KMS-11 (cell line): ENCODE data around the gene FAM186B.

ENCODE experiments used
- H2AFZ ChIP-seq: fragments of 200-600 bp; sonication (generic); 2 replicates; pipeline ENCODE4 v1.6.1; 2016; ENCODE audit warnings: antibody characterized with exemption, mixed run types, low read depth
- H3K27ac ChIP-seq: fragments of 200-600 bp; sonication (generic); 2 replicates; pipeline ENCODE4 v1.6.1; 2016; ENCODE audit warnings: mild to moderate bottlenecking, mixed run types
- H3K27me3 ChIP-seq: fragments of 200-600 bp; sonication (generic); 2 replicates; pipeline ENCODE4 v1.6.1; 2017; ENCODE audit warnings: mild to moderate bottlenecking, low read depth, mixed run types, moderate library complexity; ENCODE audit not compliant: insufficient read depth
- H3K36me3 ChIP-seq: fragments of 200-600 bp; sonication (generic); 2 replicates; pipeline ENCODE4 v1.6.1; 2017; ENCODE audit warnings: mild to moderate bottlenecking, mixed run types; ENCODE audit not compliant: insufficient read depth
- H3K4me1 ChIP-seq: fragments of 200-600 bp; sonication (generic); 2 replicates; pipeline ENCODE4 v1.6.1; 2016; ENCODE audit warnings: mild to moderate bottlenecking, low read depth, mixed run types; ENCODE audit not compliant: poor library complexity, severe bottlenecking
- H3K4me2 ChIP-seq: fragments of 200-600 bp; sonication (generic); 2 replicates; pipeline ENCODE4 v1.7.0; 2016; ENCODE audit warnings: mild to moderate bottlenecking, mixed run types
- H3K4me3 ChIP-seq: fragments of 200-600 bp; sonication (generic); IDR thresholded peaks from 2 replicates; pipeline ENCODE4 v1.6.1; 2017; ENCODE audit warnings: low read depth, low read length, mixed read lengths; ENCODE audit not compliant: insufficient read depth
- H3K79me2 ChIP-seq: fragments of 200-600 bp; sonication (generic); 2 replicates; pipeline ENCODE4 v1.6.1; 2016; ENCODE audit warnings: low read depth, mixed run types; ENCODE audit not compliant: insufficient read depth
- H3K9ac ChIP-seq: fragments of 200-600 bp; sonication (generic); 2 replicates; pipeline ENCODE4 v1.6.1; 2016; ENCODE audit warnings: mild to moderate bottlenecking, mixed run types
- H4K20me1 ChIP-seq: fragments of 200-600 bp; sonication (generic); 2 replicates; pipeline ENCODE4 v1.6.1; 2016; ENCODE audit warnings: mild to moderate bottlenecking, mixed run types; ENCODE audit not compliant: insufficient read depth
- CTCF ChIP-seq: fragments of 200-600 bp; sonication (generic); conservative IDR thresholded peaks from 2 replicates; pipeline ENCODE4 v1.6.1; 2017; ENCODE audit warnings: low read depth, mild to moderate bottlenecking, antibody characterized with exemption, low read length, moderate library complexity, mixed read lengths

The FAM186B gene

GRCh38 chr12:49649445-49649844, 44.0 kb upstream of the FAM186B start:
- H3K36me3 ChIP-seq, result no peaks in the 10 kb centered on the region

GRCh38 chr12:49648712-49649003, 43.2 kb upstream of the FAM186B start:
- H3K9ac ChIP-seq, result no peak overlapping the region
- no peaks in the 10 kb centered on the region for H3K36me3 ChIP-seq
- no peaks in the 10 kb centered on the region for H4K20me1 ChIP-seq
- no peak overlapping the region for H3K27ac ChIP-seq
- no peak for TF ChIP-seq CTCF
- no peaks in the 10 kb centered on the region for H3K27me3 ChIP-seq
- H2AFZ ChIP-seq, result no peak overlapping the region
- H3K4me1 ChIP-seq, result peaks cover 21% of the 10 kb centered on the region
- no peaks in the 10 kb centered on the region for H3K79me2 ChIP-seq
- no peak overlapping the region for H3K4me2 ChIP-seq
- H3K4me3 ChIP-seq, result no peak overlapping the region

More at GRCh38 chr12:49649445-49649844, 44.0 kb upstream of the FAM186B start:
- Histone ChIP-seq H3K4me3 (no peak overlapping the region), H3K79me2 (no peaks in the 10 kb centered on the region), H3K9ac (no peak overlapping the region), H3K27me3 (no peaks in the 10 kb centered on the region), H4K20me1 (no peaks in the 10 kb centered on the region), H2AFZ (no peak overlapping the region), H3K27ac (no peak overlapping the region), H3K4me2 (no peak overlapping the region), H3K4me1 (peaks cover 18% of the 10 kb centered on the region)
- no peak for TF ChIP-seq CTCF

DNA sequence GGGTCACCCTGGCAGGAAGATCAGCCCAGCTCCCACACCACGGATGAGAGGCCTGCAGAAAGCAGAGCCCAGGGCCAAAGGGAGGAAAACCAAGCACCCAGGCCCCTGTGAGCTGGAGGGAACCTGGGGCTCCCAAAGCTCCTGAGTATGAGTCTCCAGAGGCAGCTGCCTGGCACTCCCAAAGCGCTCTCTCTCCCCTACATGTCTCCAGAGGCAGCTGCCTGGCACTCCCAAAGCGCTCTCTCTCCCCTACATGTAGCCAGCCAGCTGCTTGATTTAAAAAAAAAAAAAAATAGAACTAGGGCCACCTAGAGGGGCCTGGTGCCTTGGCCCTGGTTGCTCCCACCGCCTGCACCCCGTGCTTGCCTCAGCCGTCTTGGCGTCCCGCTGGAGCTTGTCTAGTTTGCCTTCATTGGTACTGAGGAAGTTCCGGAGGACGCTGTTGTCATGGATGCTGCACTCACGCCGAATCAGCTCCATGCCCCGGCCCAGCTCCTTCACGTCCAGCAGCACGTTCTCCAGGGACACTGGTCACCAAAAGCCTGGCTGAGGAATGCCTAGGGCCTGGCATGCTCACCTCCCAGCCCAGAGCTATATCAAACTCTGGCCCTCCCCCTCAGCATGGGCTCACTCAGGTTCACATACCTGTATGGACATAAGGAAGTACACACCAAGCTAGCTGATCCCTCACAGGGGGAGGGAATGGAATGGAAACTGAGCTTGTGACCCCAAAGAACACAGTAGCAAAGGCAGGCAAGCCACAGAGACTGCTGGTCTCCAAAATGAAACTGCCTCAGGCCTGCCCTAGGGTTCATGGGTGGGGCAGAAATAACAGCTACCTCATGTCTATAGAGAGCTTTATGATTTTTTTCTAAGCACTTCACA, 42.6 kb upstream of the FAM186B start:
- H4K20me1 ChIP-seq, result no peaks in the 10 kb centered on the region
- peaks cover 21% of the 10 kb centered on the region for H3K4me1 ChIP-seq
- no peak overlapping the region for H3K4me3 ChIP-seq
- H3K27ac ChIP-seq, result no peak overlapping the region
- H3K9ac ChIP-seq, result no peak overlapping the region
- H3K36me3 ChIP-seq, result no peaks in the 10 kb centered on the region
- no peak overlapping the region for H2AFZ ChIP-seq
- no peak for TF ChIP-seq CTCF
- H3K79me2 ChIP-seq, result no peaks in the 10 kb centered on the region
- no peaks in the 10 kb centered on the region for H3K27me3 ChIP-seq
- H3K4me2 ChIP-seq, result no peak overlapping the region

DNA sequence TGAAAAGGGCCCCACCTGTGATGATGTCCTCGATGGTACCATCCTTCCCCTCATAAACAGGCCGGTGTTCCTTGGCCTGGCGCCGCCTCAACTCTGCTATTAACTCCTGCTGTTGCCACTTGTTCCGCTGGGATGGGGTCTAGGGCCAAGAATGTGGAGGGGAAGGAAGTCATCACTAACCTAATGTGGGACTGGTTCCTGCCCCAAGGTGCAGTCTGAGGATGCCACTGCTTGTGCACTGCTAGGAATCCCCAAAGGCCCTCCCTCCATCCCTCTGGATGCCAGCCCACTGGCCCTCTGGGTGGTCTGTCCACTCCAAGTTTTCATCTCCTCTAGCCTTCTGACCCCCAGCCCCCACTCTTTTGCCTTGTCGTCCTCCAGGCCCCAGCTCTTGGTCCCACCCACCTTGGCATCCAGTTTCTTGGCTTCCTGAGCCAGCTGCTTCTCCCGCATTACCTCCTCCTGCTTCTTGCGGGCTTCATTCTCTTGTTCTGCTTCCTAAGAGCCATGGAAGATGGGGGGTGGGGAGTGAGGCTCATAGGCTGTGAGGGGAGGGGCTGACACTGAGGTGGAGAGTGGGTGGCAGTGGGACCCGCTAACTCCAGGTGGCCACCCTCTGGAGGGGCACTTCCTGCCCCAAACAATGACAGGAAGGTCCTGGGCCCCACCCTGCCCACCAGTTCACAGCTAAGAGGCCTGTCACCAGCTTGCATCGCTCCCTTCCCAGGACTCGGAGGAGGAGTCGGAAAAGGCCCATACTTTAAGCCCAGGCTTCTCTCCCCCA, 41.6 kb upstream of the FAM186B start:
- peaks cover 21% of the 10 kb centered on the region for H3K4me1 ChIP-seq
- no peak for TF ChIP-seq CTCF
- no peaks in the 10 kb centered on the region for H3K27me3 ChIP-seq
- no peak overlapping the region for H3K9ac ChIP-seq
- no peaks in the 10 kb centered on the region for H3K36me3 ChIP-seq
- H3K27ac ChIP-seq, result no peak overlapping the region
- H3K79me2 ChIP-seq, result no peaks in the 10 kb centered on the region
- no peak overlapping the region for H3K4me2 ChIP-seq
- H4K20me1 ChIP-seq, result no peaks in the 10 kb centered on the region
- no peak overlapping the region for H2AFZ ChIP-seq
- H3K4me3 ChIP-seq, result no peak overlapping the region
